Measurements from ENCODE around the gene ADH5.
A peak's percentile ranks its signal among the peaks of the same experiment; 100 is the strongest.
"Not testable (repeated sequence)": the region's sequence is repeated elsewhere in the genome, so short reads cannot be mapped to it uniquely, and the experiment has no call there.

ADH5 gene

GRCh38 chr4:99082192-99082591 is 6.4 kb downstream of the ADH5 start:
- no peak for DNase-seq

- DNase-seq: not testable (repeated sequence)
These were observed 7.7 kb downstream of the ADH5 start for GRCh38 chr4:99080869-99081268.

- no peak for DNase-seq
These were observed 8.8 kb downstream of the ADH5 start for GRCh38 chr4:99079625-99080295.

GRCh38 chr4:99078931-99079624 is 9.5 kb downstream of the ADH5 start:
- no peak for DNase-seq

GRCh38 chr4:99078336-99078735 is 10.3 kb downstream of the ADH5 start:
- no peak for DNase-seq

- no peak for DNase-seq
These were observed 11.4 kb downstream of the ADH5 start for GRCh38 chr4:99077177-99077576.

- no peak for DNase-seq
These were observed 12.2 kb downstream of the ADH5 start for GRCh38 chr4:99076292-99076976.

GRCh38 chr4:99074816-99075215 is 13.8 kb downstream of the ADH5 start:
- no peak for DNase-seq

GRCh38 chr4:99071159-99071558 is 17.4 kb downstream of the ADH5 start:
- no peak for DNase-seq

- no peak for DNase-seq
These were observed 21.0 kb downstream of the ADH5 start for GRCh38 chr4:99067617-99068016.

- DNase-seq: not testable (repeated sequence)
These were observed 23.1 kb downstream of the ADH5 start for GRCh38 chr4:99065521-99065920.

- DNase-seq: no peak
These were observed 26.5 kb downstream of the ADH5 start for GRCh38 chr4:99062120-99062519.

GRCh38 chr4:99061048-99061700 is 27.4 kb downstream of the ADH5 start:
- DNase-seq: no peak

GRCh38 chr4:99059550-99059949 is 29.0 kb downstream of the ADH5 start:
- DNase-seq: no peak

- DNase-seq: no peak
These were observed 30.4 kb downstream of the ADH5 start for GRCh38 chr4:99058228-99058627.

GRCh38 chr4:99054428-99054994 is 34.1 kb downstream of the ADH5 start:
- DNase-seq: no peak

GRCh38 chr4:99052902-99053301 is 35.7 kb downstream of the ADH5 start:
- no peak for DNase-seq

- DNase-seq: no peak
These were observed 40.9 kb downstream of the ADH5 start for GRCh38 chr4:99047710-99048109.

GRCh38 chr4:99043346-99043745 is 45.2 kb downstream of the ADH5 start:
- peak in 1 of 2 donors; percentile 54 for DNase-seq

- no peak for DNase-seq
These were observed 50.4 kb downstream of the ADH5 start for GRCh38 chr4:99038213-99038612.

GRCh38 chr4:99033956-99034355 is 54.6 kb downstream of the ADH5 start:
- no peak for DNase-seq

- peak in 1 of 2 donors; percentile 0 for DNase-seq
These were observed 58.7 kb downstream of the ADH5 start for GRCh38 chr4:99029852-99030251.
